GM12865 (cell line): ENCODE measurements around the gene CTRL.
"Not testable (repeated sequence)": the region's sequence is repeated elsewhere in the genome, so short reads cannot be mapped to it uniquely, and the experiment has no call there.

Experiments
- DNase-seq: peaks from one replicate; pipeline ENCODE4 v3.0.0; 2010; ENCODE audit warnings: low read depth
- H3K4me3 ChIP-seq: 2 replicates; pipeline ENCODE4 v1.5.1; 2011; ENCODE audit warnings: mild to moderate bottlenecking, low read depth, low read length, control low read depth
- CTCF ChIP-seq: IDR thresholded peaks from 2 replicates; pipeline ENCODE4 v1.5.1; 2011; ENCODE audit warnings: low read length, control low read depth, low read depth, inconsistent platforms; ENCODE audit not compliant: insufficient read depth; ENCODE audit errors: missing control alignments

The CTRL gene

DNA sequence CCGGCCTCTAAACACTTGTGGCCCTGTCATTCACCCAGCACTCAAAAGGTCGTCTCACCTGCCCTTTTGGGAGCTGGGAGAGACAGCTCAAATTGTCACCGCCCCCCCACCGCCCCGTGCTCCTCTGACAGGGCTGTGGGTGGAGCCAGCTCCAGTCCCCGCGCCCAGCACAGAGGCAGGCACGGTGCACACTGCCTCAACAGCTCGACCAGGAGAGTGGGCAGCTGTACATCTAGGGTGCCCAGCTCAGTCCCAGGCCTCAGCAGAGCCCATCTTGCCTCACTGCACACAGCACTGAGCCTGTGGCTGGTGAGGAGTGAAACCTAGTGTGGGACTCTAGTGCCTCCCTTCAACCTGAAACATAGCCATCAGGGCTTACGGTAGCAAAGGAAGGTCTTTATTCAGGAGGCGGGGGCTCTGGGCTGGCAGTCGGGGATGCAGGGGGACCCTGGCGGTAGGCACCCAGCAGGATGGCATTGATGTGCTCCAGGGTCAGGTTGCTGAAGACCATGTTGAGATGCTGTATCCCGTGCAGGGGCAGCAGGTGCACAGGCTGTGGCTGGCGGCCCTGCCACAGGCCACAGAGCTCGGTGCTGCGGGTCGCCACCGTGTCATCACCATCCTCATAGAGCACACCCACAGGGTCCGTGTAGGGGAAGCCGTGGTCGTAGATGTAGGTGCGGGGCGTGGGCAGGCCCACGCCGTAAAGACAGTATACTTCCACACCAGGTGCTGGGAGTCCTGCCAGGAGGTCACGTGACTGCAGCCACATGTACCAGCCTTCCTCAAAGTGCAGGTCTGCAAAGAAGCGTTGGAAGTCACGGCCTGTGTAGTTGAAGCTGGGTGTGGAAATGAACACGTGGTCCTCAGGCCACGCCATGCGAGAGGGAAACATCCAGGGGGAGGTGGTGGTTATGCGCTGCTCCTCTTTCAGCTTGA, 8.1 kb upstream of the CTRL start:
- DNase-seq, result no peak
- TF ChIP-seq CTCF, result no peak
- no peak overlapping the region for H3K4me3 ChIP-seq

- DNase-seq, H3K4me3 ChIP-seq: not testable (repeated sequence)
Observed at GRCh38 chr16:67937713-67938112, 6.1 kb upstream of the CTRL start.

- TF ChIP-seq CTCF, result no peak
- H3K4me3 ChIP-seq, result peak overlapping the region; percentile 88
- DNase-seq, result peak; percentile 93
Observed at GRCh38 chr16:67936880-67937605, 5.4 kb upstream of the CTRL start.

GRCh38 chr16:67936124-67936879, 4.6 kb upstream of the CTRL start, which contains the start of gene PSMB10:
Gene PSMB10 (minus strand): TSS chr16:67936850. CDS start chr16:67936749, 101 bp downstream.
- peak; percentile 64 for DNase-seq
- peak within 1 kb of the TSS; percentile 88 for H3K4me3 ChIP-seq
- no peak for TF ChIP-seq CTCF

DNA sequence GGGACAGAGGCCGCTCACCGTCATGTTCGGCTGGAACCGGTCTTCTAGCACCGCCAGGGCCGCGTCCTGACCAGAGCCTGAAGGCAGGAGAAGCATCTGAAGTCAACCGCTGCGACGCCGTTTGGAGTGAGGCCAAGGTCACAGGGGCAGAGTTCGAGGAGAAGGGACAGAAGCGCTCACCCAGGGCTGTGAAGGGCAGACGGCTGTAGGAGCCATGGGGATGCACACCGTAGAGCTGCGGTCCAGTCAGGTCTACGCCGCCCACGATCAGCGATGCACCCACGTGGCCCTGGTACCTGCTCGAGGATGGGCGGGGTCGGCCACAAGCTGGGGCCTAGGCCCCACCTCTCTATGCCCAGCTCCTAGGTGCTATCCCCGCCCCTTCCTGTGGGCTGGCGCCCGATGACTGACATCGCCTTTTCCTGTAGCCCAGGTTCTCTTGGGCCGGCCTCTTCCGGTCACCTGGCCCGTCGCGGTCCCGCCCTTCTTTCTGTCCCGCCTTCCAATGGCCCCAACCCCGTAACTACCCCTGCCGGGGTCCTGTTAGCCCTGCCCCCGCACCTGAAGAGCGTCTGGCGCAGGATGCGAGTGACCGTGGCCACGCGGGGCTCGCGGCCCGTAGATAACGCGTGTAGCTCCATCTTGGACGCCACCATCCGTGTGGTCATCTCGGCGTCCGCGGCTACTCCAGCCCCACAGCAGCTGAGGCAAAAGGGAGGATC, 3.9 kb upstream of the CTRL start:
- peak; percentile 97 for DNase-seq
- no peak for TF ChIP-seq CTCF
- peak overlapping the region; percentile 88 for H3K4me3 ChIP-seq

- DNase-seq, result no peak
- no peak for TF ChIP-seq CTCF
- peak overlapping the region; percentile 88 for H3K4me3 ChIP-seq
Observed at GRCh38 chr16:67935101-67935401, 3.4 kb upstream of the CTRL start.
